Smooth muscle cell (in vitro differentiated cells): ENCODE data around the gene CEBPZOS. TPM values are rescaled to one million over a fixed set of nuclear protein-coding genes. Genes with fewer than 3 reads are reported as not detected.

Experiments
- DNase-seq: peaks from one replicate; lab custom pipeline; 2025; ENCODE audit not compliant: unreplicated experiment; lab: John Stamatoyannopoulos, UW
- H2AFZ ChIP-seq: fragments of 200-600 bp; sonication (generic); 2 replicates; pipeline ENCODE4 v1.6.0; 2016; ENCODE audit warnings: antibody characterized with exemption, low read depth, mild to moderate bottlenecking
- H3F3A ChIP-seq: fragments of 200-600 bp; sonication (generic); 2 replicates; pipeline ENCODE4 v1.6.0; 2017; ENCODE audit warnings: antibody characterized with exemption, low read depth
- H3K27ac ChIP-seq: fragments of 200-600 bp; sonication (generic); 2 replicates; pipeline ENCODE4 v1.5.1; 2016; ENCODE audit warnings: low read depth, mild to moderate bottlenecking
- H3K27me3 ChIP-seq: fragments of 200-600 bp; sonication (generic); 2 replicates; pipeline ENCODE4 v1.6.1; 2016; ENCODE audit warnings: low read depth, mild to moderate bottlenecking
- H3K36me3 ChIP-seq: fragments of 200-600 bp; sonication (generic); 2 replicates; pipeline ENCODE4 v1.5.1; 2016; ENCODE audit warnings: low read depth
- H3K4me1 ChIP-seq: fragments of 200-600 bp; sonication (generic); 2 replicates; pipeline ENCODE4 v1.5.1; 2016; ENCODE audit warnings: low read depth
- H3K4me2 ChIP-seq: fragments of 200-600 bp; sonication (generic); 2 replicates; pipeline ENCODE4 v1.6.0; 2016; ENCODE audit warnings: mild to moderate bottlenecking
- H3K4me3 ChIP-seq: fragments of 200-600 bp; sonication (generic); 2 replicates; pipeline ENCODE4 v1.5.1; 2016; ENCODE audit warnings: mild to moderate bottlenecking
- H3K79me2 ChIP-seq: fragments of 200-600 bp; sonication (generic); 2 replicates; pipeline ENCODE4 v1.6.0; 2016; ENCODE audit warnings: low read depth, mild to moderate bottlenecking
- H3K9ac ChIP-seq: fragments of 200-600 bp; sonication (generic); 2 replicates; pipeline ENCODE4 v1.6.0; 2016; ENCODE audit warnings: low read depth
- H3K9me3 ChIP-seq: fragments of 200-600 bp; sonication (generic); replicated peaks from 2 replicates; pipeline ENCODE4 v1.5.1; 2016; ENCODE audit warnings: low read depth
- H4K20me1 ChIP-seq: fragments of 200-600 bp; sonication (generic); 2 replicates; pipeline ENCODE4 v1.6.0; 2016; ENCODE audit warnings: low read depth
- CTCF ChIP-seq: fragments of 200-600 bp; sonication (generic); IDR thresholded peaks from 2 replicates; pipeline ENCODE4 v1.5.1; 2017; ENCODE audit warnings: borderline replicate concordance, mild to moderate bottlenecking, antibody characterized with exemption; ENCODE audit not compliant: insufficient read depth, poor library complexity, severe bottlenecking
- WGBS: methylation state at CpG from one replicate; pipeline ENCODE4 v1.1.7; 2016; ENCODE audit warnings: low lambda C conversion rate; 5-methylcytosine and 5-hydroxymethylcytosine counted together
- polyA plus RNA-seq: library from polyadenylated mRNA; unstranded; fragments of >200 nt; fragmentation: Nextera tagmentation; extraction: Ambion mirVana; gene quantifications from 2 replicates; pipeline ENCODE4 v1.2.1, GENCODE V29; 2016
- total RNA-seq: library from RNA; depleted of rRNA; stranded (reverse); fragments of >200 nt; gene quantifications from 2 replicates; pipeline ENCODE4 v1.2.3, GENCODE V29; 2014

CEBPZOS gene
- total and polyA plus RNA-seq, 2 experiments from 2014 or later: 7.8 to 9.5 TPM

DNA sequence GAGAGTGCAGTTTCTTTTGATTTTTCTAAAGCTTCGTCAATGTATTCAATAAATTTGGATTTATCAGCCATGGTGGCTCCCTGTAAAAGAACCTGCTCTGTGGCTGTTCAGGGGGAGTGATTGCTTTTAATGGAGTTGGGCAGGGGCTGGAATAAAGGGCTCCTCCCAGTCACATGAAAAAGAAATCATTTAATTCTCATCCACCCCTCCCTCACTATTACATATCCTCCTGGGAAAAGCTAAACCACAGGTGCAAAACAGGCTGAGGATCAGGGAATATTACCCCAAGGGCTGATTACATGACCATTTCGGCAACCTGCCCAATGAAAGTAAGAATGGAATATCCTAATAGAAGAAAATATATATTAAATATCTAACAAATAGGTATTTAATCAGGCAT is 7.7 kb upstream of the CEBPZOS start, which contains the start of gene SULT6B1:
Gene SULT6B1 (minus strand): TSS at position 101 of the 400 bp plus-strand sequence. CDS start 30 bp downstream, at position 71.
- Histone ChIP-seq H2AFZ (no peak within 1 kb of the TSS), H3K79me2 (no peaks in the 10 kb centered on the region), H3K27ac (no peak within 1 kb of the TSS), H4K20me1 (no peaks in the 10 kb centered on the region), H3K4me2 (no peak within 1 kb of the TSS), H3K4me3 (no peak within 1 kb of the TSS), H3K36me3 (no peaks in the 10 kb centered on the region), H3K27me3 (no peaks in the 10 kb centered on the region), H3K9me3 (no peaks in the 10 kb centered on the region), H3F3A (no peaks in the 10 kb centered on the region), H3K4me1 (peaks cover 12% of the 10 kb centered on the region), H3K9ac (no peak within 1 kb of the TSS)
- TF ChIP-seq CTCF: no peak
- 100% methylated on average over 2 of the region's 2 CpGs for WGBS
- DNase-seq: no peak

- Histone ChIP-seq H3K27me3 (no peaks in the 10 kb centered on the region), H3K79me2 (no peaks in the 10 kb centered on the region), H4K20me1 (no peaks in the 10 kb centered on the region), H3K36me3 (no peaks in the 10 kb centered on the region), H3K9me3 (no peaks in the 10 kb centered on the region), H3F3A (no peaks in the 10 kb centered on the region), H3K9ac (no peak overlapping the region), H3K4me2 (no peak overlapping the region), H3K4me1 (peaks cover 12% of the 10 kb centered on the region), H2AFZ (no peak overlapping the region), H3K27ac (no peak overlapping the region), H3K4me3 (no peak overlapping the region)
- WGBS: 66% methylated on average over 6 of the region's 6 CpGs
- TF ChIP-seq CTCF: no peak
- no peak for DNase-seq
Observed at GRCh38 chr2:37189452-37190153, 6.7 kb upstream of the CEBPZOS start.

GRCh38 chr2:37190290-37190689 is 6.0 kb upstream of the CEBPZOS start:
- no peak overlapping the region for H2AFZ ChIP-seq
- TF ChIP-seq CTCF: no peak
- H3F3A ChIP-seq: no peaks in the 10 kb centered on the region
- H3K27ac ChIP-seq: no peak overlapping the region
- 86% methylated on average over 4 of the region's 4 CpGs for WGBS
- no peaks in the 10 kb centered on the region for H3K9me3 ChIP-seq
- no peaks in the 10 kb centered on the region for H4K20me1 ChIP-seq
- H3K9ac ChIP-seq: no peak overlapping the region
- H3K4me1 ChIP-seq: peaks cover 12% of the 10 kb centered on the region
- H3K36me3 ChIP-seq: no peaks in the 10 kb centered on the region
- H3K4me3 ChIP-seq: no peak overlapping the region
- no peak for DNase-seq
- no peaks in the 10 kb centered on the region for H3K79me2 ChIP-seq
- H3K4me2 ChIP-seq: no peak overlapping the region
- H3K27me3 ChIP-seq: no peaks in the 10 kb centered on the region

DNA sequence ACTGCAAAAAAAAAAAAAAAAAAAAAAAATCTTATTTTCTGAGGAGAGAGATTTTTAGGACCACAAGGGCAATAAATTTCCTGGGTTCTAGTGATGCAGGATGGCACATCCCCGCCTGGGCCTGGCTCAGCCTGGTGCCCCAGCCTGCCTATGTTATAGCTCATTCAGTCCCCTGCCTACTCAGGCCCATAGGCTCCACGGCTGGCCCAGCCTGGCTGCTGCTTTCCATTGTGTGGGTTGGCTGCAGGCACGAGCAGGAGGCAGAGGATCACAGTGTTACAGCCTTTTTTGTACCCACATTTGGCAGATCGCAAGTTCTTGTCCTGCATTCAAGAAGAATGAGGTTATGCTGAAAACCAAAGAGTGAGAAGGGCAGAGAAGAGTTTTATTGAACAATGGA is 5.0 kb upstream of the CEBPZOS start:
- Histone ChIP-seq H3K4me2 (no peak overlapping the region), H3K36me3 (no peaks in the 10 kb centered on the region), H3K9ac (no peak overlapping the region), H3K27ac (no peak overlapping the region), H3K9me3 (no peaks in the 10 kb centered on the region), H3K79me2 (no peaks in the 10 kb centered on the region), H3K4me3 (no peak overlapping the region), H3K4me1 (peaks cover 12% of the 10 kb centered on the region), H3F3A (no peaks in the 10 kb centered on the region), H2AFZ (no peak overlapping the region), H4K20me1 (no peaks in the 10 kb centered on the region), H3K27me3 (no peaks in the 10 kb centered on the region)
- TF ChIP-seq CTCF: no peak
- 75% methylated on average over 4 of the region's 4 CpGs for WGBS
- DNase-seq: no peak
